HT1080 (cell line): ENCODE measurements around the gene LSM14B. TPM values are rescaled to one million over a fixed set of nuclear protein-coding genes. Genes with fewer than 3 reads are reported as not detected.

Source experiments
- DNase-seq: peaks from one replicate; pipeline ENCODE4 v3.0.0-alpha.2; 2015; ENCODE audit warnings: low read depth
- total RNA-seq: library from RNA; depleted of rRNA; stranded (reverse); fragments of >200 nt; shearing (Covaris generic); gene quantifications from 2 replicates; pipeline ENCODE4 v1.2.3, GENCODE V29; 2014; rRNA removed

LSM14B gene
- total RNA-seq, 1 experiment from 2014 or later = 39.7 TPM

GRCh38 chr20:62182469-62183425 lies 60.5 kb downstream of the LSM14B start, which contains the start of gene MTG2:
MTG2 (plus strand) TSS chr20:62183028; CDS start chr20:62193421, 10,393 bp downstream.
- DNase-seq = peak; percentile 90

GRCh38 chr20:62183426-62184142 lies 61.3 kb downstream of the LSM14B start:
- DNase-seq = no peak

Other genes starting within 250 kb of the LSM14B start
- 3.2 and 6.1 TPM in 2 replicates for gene TAF4, start 56.6 kb upstream of the LSM14B start, total RNA-seq
- 550 and 564 TPM in 2 replicates for gene PSMA7, start 20.9 kb downstream of the LSM14B start, total RNA-seq
- 12.8 and 13.0 TPM in 2 replicates for gene SS18L1, start 21.3 kb downstream of the LSM14B start, total RNA-seq
- 36.8 and 39.1 TPM in 2 replicates for gene MTG2, start 60.6 kb downstream of the LSM14B start, total RNA-seq
- gene HRH3, start 97.8 kb downstream of the LSM14B start, total RNA-seq = not detected in 2 replicates
- gene OSBPL2, start 116.0 kb downstream of the LSM14B start, total RNA-seq = 13.4 and 17.6 TPM in 2 replicates
- gene ADRM1, start 180.5 kb downstream of the LSM14B start, total RNA-seq = 450 and 452 TPM in 2 replicates
- 12.1 and 20.1 TPM in 2 replicates for gene LAMA5, start 244.8 kb downstream of the LSM14B start, total RNA-seq